Right lobe of liver (tissue), 6 donors: ENCODE measurements around the gene FAM117B. TPM values are rescaled to one million over a fixed set of nuclear protein-coding genes. Genes with fewer than 3 reads are reported as not detected.

Experiments
- ATAC-seq, 4 donors: fragments of 200-7000 bp; cut with Tn5 transposase; one replicate each; pipeline ENCODE4 v1.9.1; 2020; ENCODE audit warnings: mild to moderate bottlenecking in 4 of 4, moderate library complexity in 4 of 4
- DNase-seq, 3 donors: peaks; one replicate each; pipeline ENCODE4 v3.0.0-alpha.2; 2020
- H3K27ac ChIP-seq, 3 donors: fragments of 200-600 bp; one replicate each; pipeline ENCODE4 v1.8.0; 2022
- H3K27me3 ChIP-seq, 2 donors: fragments of 200-600 bp; one replicate each; pipeline ENCODE4 v1.8.0; 2022
- H3K36me3 ChIP-seq, 4 donors: fragments of 200-600 bp; sonication (generic) in 1 of 4; one replicate each; pipeline versions ENCODE4 v1.5.1 to v1.8.0; 2017 to 2022; ENCODE audit warnings: control low read depth in 1 of 4
- H3K4me1 ChIP-seq, 4 donors: fragments of 200-600 bp; sonication (generic) in 1 of 4; one replicate each; pipeline versions ENCODE4 v1.5.1 to v1.8.0; 2017 to 2022; ENCODE audit warnings: control low read depth in 1 of 4
- H3K4me3 ChIP-seq, 3 donors: fragments of 200-600 bp; one replicate each; pipeline ENCODE4 v1.8.0; 2022
- H3K9me3 ChIP-seq, 4 donors: fragments of 200-600 bp; sonication (generic) in 1 of 4; one replicate each; pipeline versions ENCODE4 v1.5.1 to v1.8.0; 2017 to 2022; ENCODE audit warnings: control low read depth in 1 of 4
- POLR2A ChIP-seq: fragments of 450-650 bp; IDR thresholded peaks from one replicate; pipeline ENCODE4 v1.6.1; 2017; ENCODE audit warnings: antibody characterized with exemption, mild to moderate bottlenecking
- WGBS: methylation state at CpG from one replicate; pipeline ENCODE4 v1.1.6; 2018; ENCODE audit warnings: low coverage, low lambda C conversion rate; ENCODE audit not compliant: insufficient coverage; ENCODE audit errors: missing lambda C conversion rate; 5-methylcytosine and 5-hydroxymethylcytosine counted together
- intact Hi-C, 2 donors: fragments of 100-400 bp; cut with DNase I; formaldehyde crosslinking; loops; one replicate each; pipeline versions ENCODE4 v1.11.2 to v1.14.1; 2022
- total RNA-seq, 6 experiments: library from RNA; depleted of rRNA in 2 of 6; stranded (reverse); fragments of >200 nt in 2 of 6; fragmentation: NEBNext Ultra II Directional in 3 of 6; extraction: Animal tissue kit (Norgen Biotek cat#: 25700) in 3 of 6; gene quantifications; one replicate each; pipeline versions ENCODE4 v1.1.0 to v1.2.4, GENCODE V29; 2016 to 2023
- TF ChIP-seq, protein P1 (sequence below), 4 donors: fragments of 200-600 bp in 3 of 4; fragments of 450-650 bp in 1 of 4; IDR thresholded peaks; one replicate each; pipeline versions ENCODE4 v1.5.1 to v1.8.0; 2016 to 2022; ENCODE audit warnings: antibody characterized with exemption in 4 of 4, mild to moderate bottlenecking in 2 of 4
- donor health status: DM: no; HTN: yes; CAD: no.
- donor health status: DM: no; HTN: no; CAD: no.
- donor health status: DM: no; HTN: no; CAD: no.
- donor health status: DM: no; HTN: yes; CAD: no.
- donor health status: DM: no; HTN: yes; CAD: no.

The FAM117B gene
- total RNA-seq, 6 experiments from 2014 or later = 1.8 to 2.8 (median 2.3) TPM

DNA sequence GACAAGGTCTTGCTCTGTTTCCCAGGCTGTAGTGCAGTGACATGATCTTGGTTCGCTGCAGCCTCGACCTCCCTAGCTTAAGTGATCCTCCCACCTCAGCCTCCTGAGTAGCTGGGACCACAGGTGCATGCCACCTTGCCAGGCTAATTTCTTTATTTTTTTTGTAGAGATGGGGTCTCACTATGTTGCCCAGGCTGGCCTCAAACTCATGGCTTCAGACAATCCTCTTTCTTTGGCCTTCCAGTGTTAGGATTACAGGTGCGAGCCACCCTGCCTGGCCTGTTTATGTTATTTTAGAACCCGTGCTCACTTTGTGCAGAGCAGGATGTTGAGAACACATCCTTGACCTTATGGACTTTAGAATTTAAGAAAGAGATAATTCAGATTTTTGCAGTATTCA, 17.4 kb downstream of the FAM117B start:
- H3K9me3 ChIP-seq = no peaks in the 10 kb centered on the region
- peaks cover 0 to 3% (median 0%) of the 10 kb centered on the region in 4 donors for H3K4me1 ChIP-seq
- no peaks in the 10 kb centered on the region for H3K36me3 ChIP-seq
- no peaks in the 10 kb centered on the region for H3K27me3 ChIP-seq
- no peak for TF ChIP-seq POLR2A
- TF ChIP-seq, protein P1, sequence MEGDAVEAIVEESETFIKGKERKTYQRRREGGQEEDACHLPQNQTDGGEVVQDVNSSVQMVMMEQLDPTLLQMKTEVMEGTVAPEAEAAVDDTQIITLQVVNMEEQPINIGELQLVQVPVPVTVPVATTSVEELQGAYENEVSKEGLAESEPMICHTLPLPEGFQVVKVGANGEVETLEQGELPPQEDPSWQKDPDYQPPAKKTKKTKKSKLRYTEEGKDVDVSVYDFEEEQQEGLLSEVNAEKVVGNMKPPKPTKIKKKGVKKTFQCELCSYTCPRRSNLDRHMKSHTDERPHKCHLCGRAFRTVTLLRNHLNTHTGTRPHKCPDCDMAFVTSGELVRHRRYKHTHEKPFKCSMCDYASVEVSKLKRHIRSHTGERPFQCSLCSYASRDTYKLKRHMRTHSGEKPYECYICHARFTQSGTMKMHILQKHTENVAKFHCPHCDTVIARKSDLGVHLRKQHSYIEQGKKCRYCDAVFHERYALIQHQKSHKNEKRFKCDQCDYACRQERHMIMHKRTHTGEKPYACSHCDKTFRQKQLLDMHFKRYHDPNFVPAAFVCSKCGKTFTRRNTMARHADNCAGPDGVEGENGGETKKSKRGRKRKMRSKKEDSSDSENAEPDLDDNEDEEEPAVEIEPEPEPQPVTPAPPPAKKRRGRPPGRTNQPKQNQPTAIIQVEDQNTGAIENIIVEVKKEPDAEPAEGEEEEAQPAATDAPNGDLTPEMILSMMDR (IDR thresholded peaks at IDR 0.05) = no peak
- H3K4me3 ChIP-seq = no peak overlapping the region
- intact Hi-C loops = no loop called here
- no peak for ATAC-seq
- 70% methylated on average over 4 of the region's 4 CpGs for WGBS
- DNase-seq = no peak
- no peak overlapping the region for H3K27ac ChIP-seq

DNA sequence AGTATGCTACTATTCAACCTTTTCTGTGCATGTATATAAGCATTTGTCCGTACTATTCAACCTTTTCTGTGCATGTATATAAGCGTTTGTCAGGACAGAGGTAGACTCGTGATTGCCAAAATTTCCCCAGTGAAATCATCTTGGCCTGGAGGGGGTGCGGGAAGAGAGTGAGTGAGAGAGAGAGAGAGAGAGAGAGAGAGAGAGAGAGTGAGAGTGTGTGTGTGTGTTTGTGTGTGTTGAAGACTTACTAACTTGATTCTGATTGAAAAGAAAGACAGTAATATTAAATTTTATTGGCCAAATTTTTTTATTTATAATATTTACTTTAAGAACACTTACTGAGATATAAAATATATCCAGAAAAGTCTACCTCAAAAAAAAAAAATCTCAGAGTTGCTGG, 19.1 kb downstream of the FAM117B start:
- TF ChIP-seq, protein P1 (IDR thresholded peaks at IDR 0.05) = no peak
- no peak for TF ChIP-seq POLR2A
- ATAC-seq = no peak

DNA sequence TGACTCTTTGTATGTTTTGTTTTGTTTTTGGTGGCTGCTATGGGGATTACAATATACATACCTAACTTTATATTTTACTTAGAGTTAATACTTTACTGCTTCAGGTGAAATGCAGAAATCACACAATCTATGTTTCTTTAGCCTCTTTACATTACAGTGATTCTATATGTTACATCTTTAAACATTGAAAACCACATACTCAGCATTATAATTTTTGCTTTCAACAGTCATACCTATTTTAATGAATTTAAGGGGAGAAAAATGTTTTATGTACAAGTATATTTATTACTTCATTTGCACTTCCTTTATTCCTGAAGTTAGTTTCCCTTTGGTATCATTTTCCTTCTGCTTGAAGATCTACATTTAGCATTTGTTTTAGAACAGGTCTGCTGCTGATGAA, 23.1 kb downstream of the FAM117B start:
- Histone ChIP-seq H3K27me3 (no peaks in the 10 kb centered on the region), H3K9me3 (no peaks in the 10 kb centered on the region), H3K27ac (no peak overlapping the region), H3K4me1 (no peaks in the 10 kb centered on the region), H3K36me3 (no peaks in the 10 kb centered on the region), H3K4me3 (no peak overlapping the region)
- TF ChIP-seq, protein P1 (IDR thresholded peaks at IDR 0.05) = no peak
- no peak for TF ChIP-seq POLR2A
- intact Hi-C loops = no loop called here
- ATAC-seq (no peak), DNase-seq (no peak)

More for the DNA sequence above, 19.1 kb downstream of the FAM117B start:
- H3K4me3 ChIP-seq = no peak overlapping the region
- intact Hi-C loops = no loop called here
- 90% methylated on average over 4 of the region's 4 CpGs for WGBS
- DNase-seq = no peak
- no peaks in the 10 kb centered on the region for H3K4me1 ChIP-seq
- no peaks in the 10 kb centered on the region for H3K9me3 ChIP-seq
- H3K36me3 ChIP-seq = no peaks in the 10 kb centered on the region
- H3K27ac ChIP-seq = no peak overlapping the region
- H3K27me3 ChIP-seq = no peaks in the 10 kb centered on the region

DNA sequence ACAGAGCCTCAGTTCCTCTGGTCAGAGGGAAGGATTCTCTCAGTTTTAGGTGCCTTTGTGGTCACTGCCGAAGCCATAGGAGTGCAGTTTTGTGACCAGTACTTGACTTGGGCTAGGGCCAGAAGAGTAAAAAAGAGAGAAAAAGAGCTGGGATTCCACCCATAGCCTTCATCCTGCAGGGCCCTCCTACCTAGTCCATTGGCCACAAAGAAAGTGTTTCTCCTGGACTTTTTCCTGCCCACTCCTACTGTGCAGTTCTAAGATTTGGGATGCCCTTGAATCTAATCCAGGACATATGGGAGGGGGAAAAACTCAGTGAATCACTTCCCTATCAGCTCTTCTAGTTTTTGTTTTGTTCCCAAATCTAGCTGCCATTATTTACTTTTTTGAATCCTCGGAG, 26.0 kb downstream of the FAM117B start:
- Histone ChIP-seq H3K9me3 (no peaks in the 10 kb centered on the region), H3K4me1 (no peaks in the 10 kb centered on the region), H3K27me3 (no peaks in the 10 kb centered on the region), H3K36me3 (no peaks in the 10 kb centered on the region), H3K4me3 (no peak overlapping the region), H3K27ac (no peak overlapping the region)
- DNase-seq (no peak), ATAC-seq (no peak)
- TF ChIP-seq, protein P1 (IDR thresholded peaks at IDR 0.05) = no peak
- no peak for TF ChIP-seq POLR2A
- 80% methylated on average over 1 of the region's 2 CpGs for WGBS
- intact Hi-C loops = no loop called here

DNA sequence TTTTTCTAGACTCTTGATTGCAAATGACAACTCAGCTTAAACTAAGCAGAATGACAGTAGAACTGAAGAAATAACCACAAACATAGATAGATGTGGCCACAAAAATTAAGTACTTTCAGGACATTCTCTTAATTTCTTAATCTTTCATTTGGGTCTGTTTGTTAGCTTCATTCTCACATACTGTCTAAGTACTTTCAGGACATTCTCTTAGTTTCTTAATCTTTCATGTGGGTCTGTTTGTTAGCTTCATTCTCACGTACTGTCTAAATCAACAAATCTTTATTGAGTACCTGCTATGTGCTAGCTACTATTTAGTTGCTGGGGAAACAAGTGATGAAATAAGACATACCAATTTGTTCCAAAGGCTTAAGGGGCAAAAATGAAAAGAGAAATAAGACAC, 35.1 kb downstream of the FAM117B start:
- no peak for ATAC-seq
- intact Hi-C loops = no loop called here
- no peaks in the 10 kb centered on the region for H3K27me3 ChIP-seq

More for the DNA sequence above, 35.1 kb downstream of the FAM117B start:
- Histone ChIP-seq H3K36me3 (no peaks in the 10 kb centered on the region), H3K27ac (no peak overlapping the region), H3K9me3 (no peaks in the 10 kb centered on the region), H3K4me1 (no peaks in the 10 kb centered on the region), H3K4me3 (no peak overlapping the region)
- TF ChIP-seq POLR2A = no peak
- TF ChIP-seq, protein P1 (IDR thresholded peaks at IDR 0.05) = no peak
- 76% methylated on average over 1 of the region's 1 CpG for WGBS
- DNase-seq = no peak
